SK-N-MC (cell line): ENCODE results near the gene KIAA1210.

Experiments used
- DNase-seq: peaks from one replicate; pipeline ENCODE4 v3.0.0-alpha.2; 2011; ENCODE audit warnings: low read depth, low spot score
- H3K27ac ChIP-seq: fragments of 200-600 bp; sonication (generic); 2 replicates; pipeline ENCODE4 v1.5.1; 2016; ENCODE audit warnings: mixed run types
- H3K36me3 ChIP-seq: fragments of 200-600 bp; sonication (generic); 2 replicates; pipeline ENCODE4 v1.6.1; 2017; ENCODE audit warnings: antibody characterized with exemption, low read length, mixed read lengths; ENCODE audit not compliant: insufficient read depth
- H3K4me3 ChIP-seq: fragments of 200-600 bp; sonication (generic); 2 replicates; pipeline ENCODE4 v1.5.1; 2016
- H3K9ac ChIP-seq: fragments of 200-600 bp; sonication (generic); 2 replicates; pipeline ENCODE4 v1.8.0; 2017; ENCODE audit warnings: mixed run types, mixed read lengths; ENCODE audit not compliant: insufficient read length
- H3K9me3 ChIP-seq: fragments of 200-600 bp; sonication (generic); 2 replicates; pipeline ENCODE4 v1.6.1; 2017; ENCODE audit warnings: low read depth, mild to moderate bottlenecking, antibody characterized with exemption, low read length, moderate library complexity, mixed read lengths
- EZH2 ChIP-seq: fragments of 200-600 bp; sonication (generic); IDR thresholded peaks from one replicate; pipeline ENCODE4 v1.6.1; 2017; ENCODE audit warnings: antibody characterized with exemption
- FOXP2 ChIP-seq: optimal IDR thresholded peaks from 2 replicates; pipeline ENCODE3; 2011; ENCODE audit warnings: mild to moderate bottlenecking, moderate library complexity; ENCODE audit not compliant: insufficient read depth; ENCODE audit errors: extremely low read length, control extremely low read depth
- POLR2AphosphoS5 ChIP-seq: IDR thresholded peaks from 2 replicates; pipeline ENCODE4 v1.6.1; 2012; ENCODE audit warnings: mild to moderate bottlenecking, low read depth, low read length, borderline replicate concordance

Gene KIAA1210

DNA sequence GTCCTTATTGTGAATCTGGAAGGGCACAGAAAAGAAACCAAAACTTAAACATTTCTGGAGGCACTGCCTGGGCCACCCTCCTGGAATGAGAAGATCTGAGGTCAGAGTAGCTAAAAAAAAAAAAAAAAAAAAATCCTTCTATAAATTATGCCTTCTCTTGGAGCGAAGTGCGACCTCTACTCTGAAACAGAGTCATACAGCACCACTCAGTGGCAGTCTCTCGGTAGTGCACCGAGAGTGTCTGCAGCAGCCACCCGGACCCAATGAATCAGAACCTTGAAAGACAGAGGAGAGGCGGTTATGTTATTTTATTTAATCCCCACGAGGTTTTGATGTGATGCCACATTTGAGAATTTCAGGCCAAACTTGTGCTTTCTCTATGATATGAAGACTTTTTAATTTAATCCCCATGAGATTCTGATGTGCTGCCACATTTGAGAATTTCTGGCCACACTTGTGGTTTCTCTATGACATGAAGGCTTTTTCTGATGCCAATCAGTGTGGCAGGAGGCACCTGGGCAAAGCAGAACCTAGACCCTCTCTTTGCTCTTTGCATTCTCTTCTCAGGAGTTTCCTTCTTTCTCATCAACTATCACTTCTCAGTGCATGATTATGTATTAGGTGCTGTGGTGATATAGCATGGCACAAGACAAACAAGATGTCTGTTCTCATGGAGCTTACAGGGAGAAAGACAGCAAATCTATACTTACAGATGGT, 60.4 kb downstream of the KIAA1210 start:
- Histone ChIP-seq H3K27ac (no peak overlapping the region), H3K9ac (no peak overlapping the region), H3K4me3 (no peak overlapping the region), H3K9me3 (no peaks in the 10 kb centered on the region), H3K36me3 (no peaks in the 10 kb centered on the region)
- TF ChIP-seq POLR2AphosphoS5: no peak
- TF ChIP-seq FOXP2: no peak
- no peak for TF ChIP-seq EZH2
- no peak for DNase-seq

DNA sequence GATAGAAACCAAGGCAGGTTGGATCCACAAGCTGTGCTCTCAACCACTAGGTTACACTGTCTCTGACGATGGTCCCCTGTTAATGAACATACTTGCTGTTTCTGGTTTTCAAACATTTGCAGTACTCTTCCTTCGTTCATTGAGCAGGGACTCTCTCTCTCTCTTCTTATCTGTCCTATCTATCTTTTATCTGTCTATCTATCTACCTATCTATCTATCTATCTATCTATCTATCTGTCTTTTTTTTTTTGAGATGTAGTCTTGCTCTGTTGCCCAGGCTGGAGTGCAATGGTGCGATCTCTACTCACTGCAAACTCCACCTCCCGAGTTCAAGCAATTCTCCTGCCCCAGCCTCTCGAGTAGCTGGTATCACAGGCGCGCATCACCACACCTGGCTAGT, 64.2 kb downstream of the KIAA1210 start:
- no peak overlapping the region for H3K27ac ChIP-seq
- no peaks in the 10 kb centered on the region for H3K36me3 ChIP-seq
- DNase-seq: no peak
- H3K4me3 ChIP-seq: no peak overlapping the region
- no peak for TF ChIP-seq POLR2AphosphoS5
- TF ChIP-seq FOXP2: no peak
- TF ChIP-seq EZH2: no peak
- H3K9ac ChIP-seq: no peak overlapping the region
- H3K9me3 ChIP-seq: no peaks in the 10 kb centered on the region

DNA sequence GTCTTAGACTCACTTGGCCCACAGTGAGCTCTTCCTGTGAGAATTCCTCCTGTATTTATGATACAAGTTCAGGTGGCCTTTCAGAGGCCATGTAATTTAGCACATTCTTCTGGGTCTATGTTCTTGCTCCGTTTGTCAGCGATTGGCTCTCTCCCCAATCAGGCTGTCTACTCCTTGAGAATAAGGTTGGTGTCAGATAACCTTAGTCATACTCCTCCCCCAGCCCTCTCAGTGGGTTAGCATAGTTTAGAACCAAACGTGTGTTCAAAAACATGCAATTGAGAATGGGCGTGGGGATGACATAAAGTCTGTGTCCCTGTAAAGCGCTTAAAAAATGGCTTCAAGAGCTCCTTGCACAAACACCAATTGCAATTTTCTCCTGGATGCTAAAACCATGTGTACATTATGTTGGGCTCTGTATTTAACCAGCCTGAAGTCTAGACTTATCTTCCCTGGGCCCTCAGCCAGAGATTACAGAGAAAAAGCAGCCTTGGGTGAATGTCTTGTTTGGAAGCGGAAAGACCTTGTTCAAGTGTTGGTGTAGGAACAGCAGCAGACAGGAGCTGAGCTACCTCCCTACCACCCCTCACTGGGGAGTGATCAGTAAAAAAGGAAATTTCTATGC, 64.8 kb downstream of the KIAA1210 start:
- DNase-seq: no peak
- no peaks in the 10 kb centered on the region for H3K9me3 ChIP-seq
- no peak for TF ChIP-seq EZH2
- TF ChIP-seq POLR2AphosphoS5: no peak
- no peak for TF ChIP-seq FOXP2
- H3K9ac ChIP-seq: no peak overlapping the region
- H3K4me3 ChIP-seq: no peak overlapping the region
- H3K36me3 ChIP-seq: no peaks in the 10 kb centered on the region
- no peak overlapping the region for H3K27ac ChIP-seq

DNA sequence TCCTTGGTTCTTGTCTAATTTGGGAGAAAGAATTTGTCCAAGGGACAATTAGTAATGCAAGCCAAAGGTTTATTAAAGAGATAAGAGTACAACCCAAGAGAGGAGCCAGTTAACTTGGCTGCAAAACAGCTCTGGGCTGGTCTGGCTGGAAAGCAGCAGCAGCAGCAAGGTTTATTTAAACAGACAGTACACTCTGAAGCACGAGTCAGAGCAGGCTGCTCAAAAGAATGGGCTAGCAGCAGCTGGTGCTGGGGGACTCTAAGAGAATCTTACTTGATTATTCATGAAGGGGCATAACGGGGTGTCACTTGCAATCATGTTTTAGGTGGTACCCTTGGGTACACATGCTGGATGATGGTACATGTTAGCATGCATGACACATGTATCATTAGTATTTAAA, 71.9 kb downstream of the KIAA1210 start:
- H3K9me3 ChIP-seq: no peaks in the 10 kb centered on the region
- H3K9ac ChIP-seq: no peak overlapping the region
- no peaks in the 10 kb centered on the region for H3K36me3 ChIP-seq
- no peak for DNase-seq
- no peak overlapping the region for H3K27ac ChIP-seq
- TF ChIP-seq FOXP2: no peak
- H3K4me3 ChIP-seq: no peak overlapping the region

DNA sequence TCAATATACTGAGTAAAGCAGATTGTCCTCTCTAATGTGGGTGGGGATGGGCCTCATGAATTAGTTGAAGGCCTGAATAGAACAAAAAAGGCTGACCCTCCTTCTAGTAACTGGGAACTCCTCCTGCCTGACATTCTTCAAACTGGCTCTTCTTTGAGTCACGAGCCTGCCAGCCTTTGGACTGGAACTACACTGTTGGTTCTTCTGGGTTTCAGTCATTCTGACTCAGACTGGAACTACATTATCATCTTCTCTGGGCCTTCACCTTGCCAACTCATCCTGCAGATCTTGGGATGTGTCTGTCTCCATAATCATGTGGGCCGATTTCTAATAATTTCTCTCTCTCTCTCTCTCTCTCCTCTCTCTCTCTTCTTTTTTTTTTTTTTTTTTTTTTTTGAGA, 81.7 kb downstream of the KIAA1210 start:
- Histone ChIP-seq H3K27ac (no peak overlapping the region), H3K9me3 (no peaks in the 10 kb centered on the region), H3K36me3 (no peaks in the 10 kb centered on the region), H3K9ac (no peak overlapping the region), H3K4me3 (no peak overlapping the region)
- no peak for DNase-seq
- no peak for TF ChIP-seq POLR2AphosphoS5
- no peak for TF ChIP-seq FOXP2
- TF ChIP-seq EZH2: no peak

DNA sequence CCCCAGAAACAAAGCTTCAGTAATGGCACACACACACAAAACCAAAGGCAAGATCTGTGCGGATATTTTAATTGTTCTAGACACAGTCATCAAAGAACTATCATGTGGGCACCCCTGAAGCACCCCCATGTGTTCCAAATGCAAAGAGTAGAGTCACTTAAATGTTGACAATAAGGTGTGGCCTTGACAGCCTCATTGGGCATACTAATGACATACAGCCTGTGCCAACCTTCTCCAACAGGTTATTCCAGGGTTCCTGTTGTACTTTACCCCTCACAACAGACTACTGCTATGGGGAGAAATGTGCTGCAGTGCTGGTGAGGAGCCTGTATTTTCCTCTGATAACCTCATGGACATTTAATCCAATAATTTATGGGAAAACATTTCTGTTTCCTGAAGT, 84.6 kb downstream of the KIAA1210 start:
- no peaks in the 10 kb centered on the region for H3K36me3 ChIP-seq
- no peak for DNase-seq
- H3K9ac ChIP-seq: no peak overlapping the region
- H3K4me3 ChIP-seq: no peak overlapping the region
- no peak overlapping the region for H3K27ac ChIP-seq
- no peaks in the 10 kb centered on the region for H3K9me3 ChIP-seq
- TF ChIP-seq POLR2AphosphoS5: no peak
- no peak for TF ChIP-seq FOXP2
- no peak for TF ChIP-seq EZH2

DNA sequence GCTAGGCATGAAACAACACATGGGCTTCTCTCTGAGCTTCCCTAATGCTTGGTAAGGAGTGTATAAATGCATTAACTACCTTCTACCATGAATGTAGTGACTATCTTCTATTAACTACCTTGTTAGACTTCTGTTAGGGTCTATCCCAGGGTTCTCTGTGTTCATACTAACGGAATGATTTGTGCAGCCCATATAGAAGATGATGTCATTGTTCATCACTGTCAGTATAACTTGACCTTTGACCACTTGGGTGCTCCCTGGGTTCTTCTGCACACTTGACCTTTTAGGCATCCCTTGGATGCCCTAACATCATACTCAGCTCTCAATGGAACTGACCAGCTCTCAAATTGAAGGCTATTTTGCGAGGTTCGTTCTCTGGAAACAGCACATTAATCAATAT, 85.6 kb downstream of the KIAA1210 start:
- TF ChIP-seq POLR2AphosphoS5 (no peak), EZH2 (no peak), FOXP2 (no peak)
- Histone ChIP-seq H3K9ac (no peak overlapping the region), H3K36me3 (no peaks in the 10 kb centered on the region), H3K4me3 (no peak overlapping the region), H3K9me3 (no peaks in the 10 kb centered on the region), H3K27ac (no peak overlapping the region)
- DNase-seq: no peak

DNA sequence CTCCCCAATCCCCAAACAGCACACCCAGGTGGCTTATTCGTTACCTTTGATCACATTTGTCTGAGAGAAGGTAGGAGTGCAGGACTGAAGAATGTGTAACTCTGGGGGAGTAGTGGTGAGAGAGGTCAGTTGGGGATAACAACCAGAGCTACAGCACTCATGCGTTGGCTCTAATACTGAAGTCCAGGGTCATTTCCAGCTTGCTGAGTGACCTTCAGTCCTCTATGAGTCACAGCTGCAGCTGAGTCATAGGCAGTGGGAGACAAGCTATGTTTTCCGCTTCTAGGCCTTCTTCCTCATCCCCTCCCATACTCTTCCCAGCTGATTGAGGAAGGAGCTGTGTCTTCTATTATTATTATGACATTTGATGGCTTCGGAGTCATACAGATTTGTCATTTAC, 86.4 kb downstream of the KIAA1210 start:
- Histone ChIP-seq H3K27ac (no peak overlapping the region), H3K9ac (no peak overlapping the region), H3K36me3 (no peaks in the 10 kb centered on the region), H3K4me3 (no peak overlapping the region), H3K9me3 (no peaks in the 10 kb centered on the region)
- no peak for DNase-seq
- TF ChIP-seq EZH2 (no peak), POLR2AphosphoS5 (no peak), FOXP2 (no peak)

DNA sequence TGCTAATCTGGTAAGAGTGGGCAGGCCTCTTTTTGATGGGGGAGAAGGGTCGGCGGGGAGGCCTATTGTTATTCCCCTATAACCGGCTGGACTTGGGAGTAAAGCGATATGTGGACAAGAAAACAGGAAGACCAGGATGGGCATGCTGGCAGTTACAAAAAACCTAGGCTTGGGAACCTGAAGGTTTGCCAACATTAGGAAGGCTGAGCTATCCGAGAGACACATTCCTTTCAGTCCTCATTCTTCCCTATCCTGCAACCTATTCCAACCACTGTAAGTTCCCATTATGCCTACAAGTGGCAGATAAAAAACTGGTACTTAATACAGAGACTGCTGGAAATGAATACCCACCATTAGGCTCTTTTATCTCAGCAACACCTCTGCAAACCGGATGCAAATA, 87.2 kb downstream of the KIAA1210 start:
- no peaks in the 10 kb centered on the region for H3K9me3 ChIP-seq
- no peaks in the 10 kb centered on the region for H3K36me3 ChIP-seq
- H3K4me3 ChIP-seq: no peak overlapping the region
- H3K27ac ChIP-seq: no peak overlapping the region
- TF ChIP-seq FOXP2 (no peak), POLR2AphosphoS5 (no peak), EZH2 (no peak)
- no peak overlapping the region for H3K9ac ChIP-seq
- no peak for DNase-seq
